GM18507 (cell line): ENCODE measurements around the gene CHDH.

Experiments used
- DNase-seq: peaks from one replicate; pipeline ENCODE4 v3.0.0; 2011; ENCODE audit warnings: low read depth; ENCODE audit not compliant: insufficient read length; ENCODE audit errors: extremely low spot score
- FAIRE-seq: peaks from 2 replicates; lab custom pipeline; 2011; peaks lifted over from hg19 to GRCh38; lab: Jason Lieb, UNC

Gene CHDH

DNA sequence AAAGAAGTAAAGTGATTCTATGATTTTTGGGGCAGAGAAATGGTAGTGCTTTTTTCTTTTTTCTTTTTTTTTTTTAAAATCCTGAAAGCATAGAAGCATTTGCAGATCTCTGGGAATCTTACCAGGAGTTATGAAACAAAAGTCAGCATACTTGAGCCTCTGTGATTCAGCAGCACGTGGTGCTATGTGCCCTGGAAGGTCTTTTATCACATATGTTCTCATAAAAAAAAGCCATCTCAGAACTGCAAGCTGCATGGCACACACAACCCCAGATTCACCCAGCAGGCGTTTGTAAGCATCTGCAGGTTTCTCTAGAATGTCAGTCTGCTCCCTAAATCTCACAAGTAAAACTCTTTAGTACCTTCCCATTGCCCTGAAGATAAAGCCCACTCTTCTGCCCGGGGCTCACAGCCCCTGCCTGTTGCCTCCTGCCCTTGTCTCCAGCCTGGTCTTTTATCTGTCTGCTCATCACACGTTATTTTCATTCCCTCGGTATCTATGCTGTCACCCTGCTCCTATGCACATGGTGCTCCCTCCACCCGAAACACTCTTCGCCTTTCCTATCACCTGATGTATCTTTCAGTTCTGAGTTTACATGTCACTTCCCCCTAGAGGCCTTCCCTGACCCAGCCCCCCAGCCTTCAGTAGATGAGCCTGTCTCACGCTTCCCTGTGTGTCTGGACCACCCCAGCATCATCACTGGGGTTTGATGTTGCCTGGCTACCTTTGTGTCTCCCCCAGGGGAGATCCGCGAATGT, 72.4 kb downstream of the CHDH start:
- peak; percentile 52 for DNase-seq

DNA sequence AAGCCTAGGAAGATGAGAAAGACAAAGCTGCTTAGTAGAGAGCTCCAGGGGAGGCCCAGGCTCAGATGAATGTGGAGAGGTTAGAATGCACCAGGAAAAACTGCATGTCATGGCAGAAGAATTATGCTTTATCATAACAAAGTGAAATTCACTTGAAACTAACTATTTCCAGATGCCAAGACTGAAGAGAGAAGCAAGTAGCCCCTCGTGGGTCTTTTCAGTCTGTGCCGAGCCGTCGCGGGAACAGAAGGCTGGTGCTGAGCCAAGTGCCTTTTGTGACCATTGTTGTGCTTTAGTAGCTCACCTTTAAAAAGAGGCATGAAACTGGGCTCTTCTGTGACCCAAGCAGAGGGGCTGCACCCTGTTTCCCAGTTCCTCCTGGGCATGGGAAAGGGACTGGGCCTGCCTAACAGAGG, 73.2 kb downstream of the CHDH start:
- FAIRE-seq: no peak
- DNase-seq: no peak

More for the DNA sequence above, 72.4 kb downstream of the CHDH start:
- peak; percentile 94 for FAIRE-seq

DNA sequence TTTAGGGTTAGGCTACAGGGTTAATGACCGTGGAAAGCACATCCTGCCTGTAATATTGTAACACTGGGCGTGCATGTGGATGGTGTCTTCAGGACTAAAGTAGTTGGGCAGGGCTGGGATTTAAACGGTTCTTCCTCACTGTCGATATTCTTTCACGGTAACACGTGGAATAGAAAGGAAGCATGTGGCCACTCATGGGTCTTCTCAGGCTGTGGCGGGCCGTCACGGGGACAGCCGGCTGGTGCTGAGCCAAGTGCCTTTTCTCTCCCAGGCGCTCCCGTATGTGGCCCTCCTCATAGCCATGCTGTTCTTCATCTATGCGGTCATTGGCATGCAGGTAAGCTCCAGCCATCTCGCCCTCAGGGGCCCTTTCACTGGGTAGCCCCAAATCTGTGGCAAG, 73.7 kb downstream of the CHDH start:
- DNase-seq (no peak), FAIRE-seq (no peak)

DNA sequence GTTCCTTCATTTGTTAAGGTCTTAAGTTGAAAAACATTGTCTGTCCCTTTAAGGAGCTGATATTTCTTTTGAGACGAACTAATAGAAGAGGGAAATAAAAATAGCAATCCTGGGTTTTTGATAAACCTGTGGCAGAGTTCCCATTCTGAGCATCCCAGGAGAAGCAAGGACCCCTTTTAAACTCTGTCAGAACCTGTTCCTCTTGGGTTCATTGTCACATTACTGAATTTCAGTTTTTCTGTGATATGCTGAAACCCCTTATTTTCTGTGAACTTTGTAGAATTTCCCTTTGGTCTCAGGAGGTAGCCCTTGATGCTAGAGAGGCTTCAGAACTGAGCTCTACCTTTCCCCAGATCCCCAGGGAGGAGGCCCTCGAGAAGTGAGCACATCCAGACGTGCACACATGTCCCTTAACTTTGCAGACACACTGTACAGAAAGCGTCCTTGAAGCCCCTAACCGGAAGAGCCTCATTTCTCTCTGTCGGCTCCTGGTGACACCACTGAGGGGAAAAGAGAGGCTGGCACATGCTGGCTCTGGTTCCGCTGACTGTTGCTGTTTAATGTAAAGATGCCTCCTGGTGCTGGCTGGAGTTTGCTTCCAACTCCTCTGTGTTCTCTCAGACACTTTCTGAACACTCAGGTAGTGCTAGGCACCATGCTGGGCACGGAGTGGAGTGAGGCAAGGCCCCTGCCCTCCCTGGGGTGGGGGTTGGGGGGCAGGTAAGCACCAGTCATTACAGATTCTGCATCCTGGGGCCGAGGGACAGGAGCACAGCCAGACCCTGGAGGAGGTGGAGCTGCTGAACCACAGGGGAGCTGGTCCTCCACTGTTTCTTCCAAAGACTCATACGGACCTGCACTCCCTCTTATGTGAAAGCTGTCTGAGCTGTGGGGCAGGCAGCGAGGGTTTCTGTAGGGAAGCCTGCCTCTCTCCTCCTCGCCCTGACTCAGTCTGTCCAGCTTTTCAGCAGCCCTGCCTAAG, 77.5 kb downstream of the CHDH start:
- no peak for FAIRE-seq
- no peak for DNase-seq

DNA sequence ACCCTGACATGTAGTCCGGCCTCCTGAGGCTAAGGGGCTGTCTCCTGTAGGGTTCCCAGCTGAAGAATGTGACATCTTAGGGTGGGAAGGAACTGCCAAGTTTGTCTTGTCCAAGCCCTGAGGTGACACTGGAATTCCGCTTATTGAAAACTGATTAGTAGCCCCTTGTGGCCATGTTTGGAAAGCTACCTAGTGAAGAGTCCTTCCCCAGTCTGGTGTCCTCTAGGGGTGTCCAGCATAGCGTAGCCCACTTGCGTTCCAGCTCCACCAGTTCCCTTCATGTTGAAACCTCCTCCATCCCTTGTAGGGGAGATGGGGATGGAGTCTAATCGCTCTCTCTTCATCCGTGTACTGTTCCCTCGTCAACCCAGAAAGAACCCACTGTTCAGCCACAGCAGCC, 79.5 kb downstream of the CHDH start:
- DNase-seq (no peak), FAIRE-seq (no peak)

DNA sequence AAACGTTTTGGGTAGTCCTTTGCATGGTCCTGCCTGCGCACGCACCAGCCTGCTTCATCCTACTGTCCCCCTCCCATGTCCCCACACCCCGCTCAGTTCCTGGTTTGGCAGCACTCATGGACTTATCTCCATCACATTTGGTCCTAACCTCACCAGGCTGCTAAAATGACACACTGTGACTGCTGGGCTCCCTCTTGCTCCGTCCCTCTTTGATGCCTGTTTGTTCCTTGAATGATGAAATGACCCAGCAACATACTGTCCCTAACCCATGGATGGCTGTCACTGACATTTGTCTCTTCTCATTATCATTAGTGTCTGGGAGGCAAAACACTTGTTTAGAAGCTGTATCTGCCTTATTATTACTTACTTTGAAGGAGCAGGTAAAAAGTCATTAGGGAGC, 80.5 kb downstream of the CHDH start:
- FAIRE-seq (no peak), DNase-seq (no peak)

DNA sequence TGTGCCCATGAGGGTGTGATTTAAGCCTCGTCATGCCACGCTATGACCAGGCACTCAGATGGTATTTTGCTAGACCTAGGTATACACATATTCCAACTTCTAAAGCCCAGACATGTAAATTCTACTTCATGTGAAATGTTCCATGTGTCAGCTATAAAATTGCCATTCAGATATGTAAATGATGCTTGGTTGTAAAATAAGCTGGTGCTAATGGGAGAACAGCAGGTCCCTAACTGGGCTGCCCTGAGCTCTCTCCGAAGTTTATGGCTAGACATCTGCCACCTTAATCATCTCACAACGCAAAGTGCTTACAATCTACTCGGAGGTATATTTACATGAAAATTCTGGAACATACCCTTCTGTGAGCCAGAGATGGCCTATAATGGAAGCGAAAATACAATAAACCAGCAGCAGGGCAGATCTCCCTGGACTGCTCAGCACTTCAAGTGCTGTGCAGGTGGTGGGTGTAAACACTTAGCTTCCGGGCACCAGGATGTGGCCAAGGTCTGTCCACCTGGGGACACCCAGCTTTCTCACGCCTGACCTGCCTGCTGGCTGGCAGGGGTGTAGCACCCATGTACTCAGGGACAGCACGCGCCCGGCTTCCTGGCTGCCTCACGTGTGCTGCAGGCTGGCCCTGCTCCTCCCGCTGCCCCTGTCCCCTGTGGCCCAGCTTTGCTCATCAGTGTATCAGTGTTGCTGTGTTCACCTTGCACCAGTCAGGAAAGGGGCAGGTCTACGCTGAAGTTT, 82.0 kb downstream of the CHDH start:
- no peak for DNase-seq
- FAIRE-seq: no peak

DNA sequence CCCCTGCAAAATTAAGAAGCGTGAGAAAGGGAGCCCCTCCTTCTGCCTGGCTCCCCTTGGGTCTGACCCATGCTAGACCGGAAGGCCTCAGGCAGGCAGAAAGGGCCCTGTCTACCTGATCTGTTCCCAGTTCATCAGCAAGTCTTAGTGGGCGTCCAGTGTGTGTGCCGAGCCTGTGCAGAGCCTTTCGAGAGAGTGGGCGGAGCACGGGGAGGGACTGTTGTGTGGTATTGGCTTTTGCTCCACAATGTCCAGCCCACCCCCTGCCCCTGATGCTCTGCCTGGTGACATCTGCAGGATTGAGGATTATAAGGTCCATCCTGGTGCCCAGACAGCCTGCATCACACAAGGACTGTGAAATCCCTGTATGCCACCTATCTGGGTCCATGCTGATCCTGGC, 82.9 kb downstream of the CHDH start:
- FAIRE-seq: no peak
- DNase-seq: no peak
